CD4-positive, alpha-beta T cell treated with Interleukin-15 for 4 hours (primary cell): ENCODE measurements around the gene HCST.

Experiments used
- DNase-seq: peaks from one replicate; pipeline ENCODE4 v3.0.0-alpha.2; 2020; ENCODE audit warnings: low spot score

Gene HCST

DNA sequence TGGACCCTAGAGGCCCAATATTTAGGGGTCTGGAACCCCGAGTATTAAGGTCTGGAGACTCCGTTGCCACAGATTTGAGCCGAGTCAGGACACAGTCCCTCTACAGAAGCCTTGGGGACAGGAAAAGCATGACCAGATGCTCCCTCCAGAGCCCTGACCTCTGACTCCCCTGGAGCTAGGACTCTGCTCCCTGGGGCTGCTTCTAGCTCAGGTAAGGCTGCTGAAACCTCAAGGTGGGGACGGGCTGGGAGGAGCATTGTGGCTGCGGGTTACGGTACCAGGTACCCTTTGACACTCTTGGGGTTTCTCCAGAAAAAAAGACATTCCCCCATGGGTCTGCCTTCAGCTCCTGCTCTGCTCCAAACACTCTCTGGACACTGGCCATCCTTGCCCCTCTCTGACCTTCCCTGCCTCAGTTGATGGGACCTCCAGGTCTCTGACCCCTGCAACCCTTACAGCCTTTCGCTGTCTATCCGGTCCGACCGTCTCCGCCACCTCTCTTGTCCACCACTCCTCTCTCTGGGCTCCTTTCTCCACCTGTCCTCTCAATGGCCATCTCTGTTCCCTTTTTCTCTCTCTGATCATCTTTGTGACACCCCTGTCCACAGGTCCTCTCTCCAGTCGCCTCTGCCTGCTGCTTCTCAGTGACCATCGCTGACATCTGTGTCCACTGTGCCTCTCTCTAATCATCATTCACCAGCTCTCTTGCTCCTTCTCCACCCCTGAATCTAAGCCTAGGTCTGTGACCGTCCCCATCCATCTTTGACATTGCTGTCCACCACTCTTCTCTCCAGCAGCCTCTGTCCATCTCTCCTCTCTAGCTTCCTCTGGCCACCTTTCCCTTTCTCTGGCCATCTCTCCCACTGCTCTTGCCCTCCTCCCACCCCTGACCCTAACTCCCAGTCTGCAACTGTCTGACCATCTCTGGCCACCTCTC, 35.3 kb downstream of the HCST start:
- no peak for DNase-seq

DNA sequence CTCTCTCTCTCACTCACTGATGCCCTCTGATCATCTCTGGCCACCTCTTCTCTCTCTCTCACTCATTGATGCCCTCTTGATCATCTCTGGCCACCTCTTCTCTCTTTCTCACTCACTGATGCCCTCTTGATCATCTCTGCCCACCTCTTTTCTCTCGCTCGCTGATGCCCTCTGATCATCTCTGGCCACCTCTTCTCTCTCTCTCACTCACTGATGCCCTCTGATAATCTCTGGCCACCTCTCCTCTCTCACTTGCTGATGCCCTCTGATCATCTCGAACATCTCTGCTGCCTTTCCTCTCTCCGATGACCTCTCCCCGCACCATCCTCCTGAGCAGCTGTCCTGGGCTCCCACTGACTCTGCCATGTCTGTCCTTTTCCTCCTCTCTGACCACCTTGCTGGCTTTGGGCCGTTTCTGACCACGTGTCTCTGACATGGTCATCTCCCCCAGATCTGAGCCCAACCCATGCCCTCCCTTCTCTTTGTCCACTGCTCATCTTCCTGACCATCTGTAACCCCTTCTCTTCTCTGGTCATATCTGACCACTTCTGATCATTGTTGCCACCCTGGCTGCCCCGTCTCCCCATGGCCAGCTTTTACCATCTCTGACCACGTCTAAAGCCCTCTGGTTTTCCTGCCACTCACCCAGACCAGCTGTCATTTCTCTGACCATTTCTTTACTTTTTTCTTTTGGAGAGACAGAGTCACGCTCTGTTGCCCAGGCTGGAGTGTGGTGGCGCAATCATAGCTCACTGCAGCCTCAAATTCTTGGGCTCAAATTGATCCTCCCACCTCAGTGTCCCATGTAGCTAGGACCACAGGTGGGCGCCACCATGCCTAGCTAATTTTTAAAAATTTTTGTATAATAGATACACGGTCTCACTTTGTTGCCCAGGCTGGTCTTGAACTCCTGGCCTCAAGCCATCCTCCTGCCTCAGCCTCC, 36.2 kb downstream of the HCST start:
- DNase-seq, result no peak

DNA sequence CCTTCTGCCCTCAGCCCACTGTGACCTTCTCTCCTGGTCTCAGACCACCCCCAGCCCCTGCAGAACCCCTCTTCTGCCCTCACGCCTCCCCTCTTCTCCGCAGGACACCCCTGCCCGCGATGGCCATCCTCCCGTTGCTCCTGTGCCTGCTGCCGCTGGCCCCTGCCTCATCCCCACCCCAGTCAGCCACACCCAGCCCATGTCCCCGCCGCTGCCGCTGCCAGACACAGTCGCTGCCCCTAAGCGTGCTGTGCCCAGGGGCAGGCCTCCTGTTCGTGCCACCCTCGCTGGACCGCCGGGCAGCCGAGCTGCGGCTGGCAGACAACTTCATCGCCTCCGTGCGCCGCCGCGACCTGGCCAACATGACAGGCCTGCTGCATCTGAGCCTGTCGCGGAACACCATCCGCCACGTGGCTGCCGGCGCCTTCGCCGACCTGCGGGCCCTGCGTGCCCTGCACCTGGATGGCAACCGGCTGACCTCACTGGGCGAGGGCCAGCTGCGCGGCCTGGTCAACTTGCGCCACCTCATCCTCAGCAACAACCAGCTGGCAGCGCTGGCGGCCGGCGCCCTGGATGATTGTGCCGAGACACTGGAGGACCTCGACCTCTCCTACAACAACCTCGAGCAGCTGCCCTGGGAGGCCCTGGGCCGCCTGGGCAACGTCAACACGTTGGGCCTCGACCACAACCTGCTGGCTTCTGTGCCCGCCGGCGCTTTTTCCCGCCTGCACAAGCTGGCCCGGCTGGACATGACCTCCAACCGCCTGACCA, 37.2 kb downstream of the HCST start:
- no peak for DNase-seq

DNA sequence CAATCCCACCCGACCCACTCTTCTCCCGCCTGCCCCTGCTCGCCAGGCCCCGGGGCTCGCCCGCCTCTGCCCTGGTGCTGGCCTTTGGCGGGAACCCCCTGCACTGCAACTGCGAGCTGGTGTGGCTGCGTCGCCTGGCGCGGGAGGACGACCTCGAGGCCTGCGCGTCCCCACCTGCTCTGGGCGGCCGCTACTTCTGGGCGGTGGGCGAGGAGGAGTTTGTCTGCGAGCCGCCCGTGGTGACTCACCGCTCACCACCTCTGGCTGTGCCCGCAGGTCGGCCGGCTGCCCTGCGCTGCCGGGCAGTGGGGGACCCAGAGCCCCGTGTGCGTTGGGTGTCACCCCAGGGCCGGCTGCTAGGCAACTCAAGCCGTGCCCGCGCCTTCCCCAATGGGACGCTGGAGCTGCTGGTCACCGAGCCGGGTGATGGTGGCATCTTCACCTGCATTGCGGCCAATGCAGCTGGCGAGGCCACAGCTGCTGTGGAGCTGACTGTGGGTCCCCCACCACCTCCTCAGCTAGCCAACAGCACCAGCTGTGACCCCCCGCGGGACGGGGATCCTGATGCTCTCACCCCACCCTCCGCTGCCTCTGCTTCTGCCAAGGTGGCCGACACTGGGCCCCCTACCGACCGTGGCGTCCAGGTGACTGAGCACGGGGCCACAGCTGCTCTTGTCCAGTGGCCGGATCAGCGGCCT, 37.9 kb downstream of the HCST start:
- no peak for DNase-seq

DNA sequence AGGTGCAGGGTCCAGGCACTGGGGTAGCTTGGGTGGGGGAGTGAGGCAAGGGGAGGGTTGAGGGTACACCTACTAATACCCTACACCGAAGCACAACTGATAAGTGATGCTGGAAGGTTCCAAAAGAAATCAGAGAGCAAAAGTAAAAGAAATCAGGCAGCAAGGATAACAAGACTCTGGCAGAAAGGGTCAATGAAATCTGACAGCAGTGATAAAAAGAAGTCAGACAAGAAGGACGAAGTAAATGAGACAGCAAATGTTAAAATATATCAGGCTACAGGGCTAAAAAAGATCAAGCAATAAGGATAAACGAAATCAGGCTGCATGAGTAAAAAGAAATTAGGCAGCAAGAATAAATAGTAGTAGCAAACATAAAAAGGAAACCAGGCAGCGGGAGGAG, 38.5 kb downstream of the HCST start:
- DNase-seq, result no peak

DNA sequence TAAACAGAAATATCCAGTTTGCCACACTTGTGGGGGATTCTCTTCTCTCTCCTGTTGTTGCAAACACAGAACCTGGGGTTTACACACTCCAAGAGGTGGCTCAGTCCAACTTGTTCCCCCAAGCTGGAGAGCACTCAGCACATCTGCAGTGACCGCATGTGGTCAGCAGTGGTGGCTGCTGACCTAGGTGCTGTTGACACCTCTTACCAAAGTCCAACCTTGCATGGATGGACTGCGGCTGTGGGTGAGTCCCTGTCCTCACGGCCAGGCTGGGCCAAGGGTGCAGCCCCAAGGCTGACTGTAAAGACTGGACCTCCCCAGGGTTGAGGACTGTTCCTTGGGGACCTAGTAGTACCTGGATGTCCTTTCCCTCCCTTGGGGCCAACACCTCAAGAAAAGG, 39.9 kb downstream of the HCST start:
- DNase-seq, result no peak

DNA sequence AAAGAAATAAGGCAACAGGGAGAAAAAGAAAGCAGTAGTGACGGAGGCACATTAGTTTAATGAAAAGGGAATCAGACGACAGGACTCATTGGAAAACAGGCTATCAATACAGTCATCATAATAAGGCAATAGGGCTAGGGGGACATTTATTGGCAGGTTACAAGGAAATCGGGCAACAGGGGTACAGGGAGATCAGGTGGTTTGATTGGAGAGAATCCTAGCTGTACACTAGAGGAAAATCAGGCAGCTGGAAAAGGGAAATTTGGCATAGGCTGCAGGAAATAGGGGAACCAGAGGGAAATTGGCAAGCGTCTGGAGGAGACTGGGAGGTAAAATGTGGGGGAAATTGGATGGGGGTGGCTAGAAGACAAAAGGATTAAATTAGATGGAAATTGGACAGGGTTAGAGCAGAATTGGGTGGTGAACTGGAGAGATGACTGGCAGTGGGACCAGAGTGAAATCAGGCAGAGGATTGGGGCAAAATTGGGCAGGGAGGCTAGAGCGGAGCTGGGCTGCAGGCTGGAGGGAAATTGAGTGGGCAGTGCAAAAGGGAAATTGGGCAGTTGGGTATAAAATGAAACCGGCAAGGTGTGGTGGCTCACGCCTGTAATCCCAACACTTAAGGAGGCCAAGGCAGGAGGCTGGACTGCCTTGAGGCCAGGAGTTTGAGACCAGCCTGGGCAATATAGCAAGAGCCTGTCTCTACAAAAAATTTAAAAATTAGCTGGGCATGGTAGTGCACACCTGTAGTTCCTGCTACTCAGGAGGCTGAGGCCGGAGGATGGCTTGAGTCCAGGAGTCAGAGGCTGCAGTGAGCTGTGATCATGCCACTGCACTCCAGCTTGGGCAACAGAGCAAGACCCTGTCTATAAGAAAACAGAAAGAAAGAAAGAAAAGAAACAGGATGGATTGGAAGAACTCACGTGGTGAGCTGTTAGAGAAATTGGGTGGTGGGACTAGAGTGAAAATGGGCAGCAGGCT, 41.3 kb downstream of the HCST start:
- no peak for DNase-seq

DNA sequence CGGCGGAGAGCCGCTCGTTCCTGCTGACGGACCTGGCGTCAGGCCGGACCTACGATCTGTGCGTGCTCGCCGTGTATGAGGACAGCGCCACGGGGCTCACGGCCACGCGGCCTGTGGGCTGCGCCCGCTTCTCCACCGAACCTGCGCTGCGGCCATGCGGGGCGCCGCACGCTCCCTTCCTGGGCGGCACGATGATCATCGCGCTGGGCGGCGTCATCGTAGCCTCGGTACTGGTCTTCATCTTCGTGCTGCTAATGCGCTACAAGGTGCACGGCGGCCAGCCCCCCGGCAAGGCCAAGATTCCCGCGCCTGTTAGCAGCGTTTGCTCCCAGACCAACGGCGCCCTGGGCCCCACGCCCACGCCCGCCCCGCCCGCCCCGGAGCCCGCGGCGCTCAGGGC, 42.2 kb downstream of the HCST start:
- no peak for DNase-seq

DNA sequence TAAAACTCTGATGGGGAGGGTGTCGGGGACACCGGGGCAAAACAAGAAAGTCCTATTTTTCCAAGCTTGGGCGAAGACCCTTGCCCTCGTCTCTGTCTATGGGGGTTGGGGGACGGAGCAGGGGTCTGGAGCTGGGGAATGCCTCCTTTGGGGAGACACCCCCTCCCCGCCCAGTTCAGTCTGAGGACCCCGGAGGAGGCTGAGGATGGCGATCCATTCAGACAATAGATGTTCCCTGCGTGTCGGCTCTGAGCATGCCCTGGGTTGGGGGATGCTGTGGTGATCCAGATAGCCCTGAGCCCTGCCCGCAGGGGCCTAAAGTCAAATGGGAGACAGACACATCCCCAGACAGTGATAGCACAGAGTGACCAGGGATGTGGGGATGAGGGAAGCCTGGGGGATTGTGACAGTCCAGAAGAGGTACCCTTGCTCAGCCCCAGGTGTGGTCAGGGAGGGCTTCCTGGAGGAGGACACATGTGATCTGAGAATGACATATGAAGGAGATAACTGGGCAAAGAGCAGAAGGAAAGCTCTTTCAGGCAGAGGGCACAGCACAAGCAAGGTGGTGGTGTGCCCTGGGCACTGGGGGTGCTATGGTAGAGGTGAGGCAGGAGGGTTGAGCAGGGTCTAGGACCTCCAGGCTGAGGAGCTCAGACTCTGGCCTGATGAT, 42.9 kb downstream of the HCST start:
- no peak for DNase-seq

DNA sequence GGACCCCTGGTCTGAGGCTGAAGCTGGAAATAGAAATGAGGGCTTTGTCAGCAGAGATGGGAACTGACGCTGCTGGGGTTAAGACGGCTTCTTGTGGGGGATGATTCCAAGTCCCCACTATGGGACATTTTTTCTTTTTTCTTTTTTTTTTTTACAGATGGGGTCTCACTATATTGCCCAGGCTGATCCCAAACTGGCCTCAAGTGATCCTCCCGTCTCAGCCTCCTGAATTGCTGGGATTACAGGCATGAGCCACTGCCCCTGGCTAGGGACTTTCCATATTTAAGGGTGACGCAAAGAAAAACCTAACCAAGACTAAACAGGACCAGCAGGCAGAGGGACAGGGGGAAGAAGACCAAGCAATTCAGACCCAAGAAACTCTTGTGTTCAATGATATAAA, 43.9 kb downstream of the HCST start:
- DNase-seq, result no peak

DNA sequence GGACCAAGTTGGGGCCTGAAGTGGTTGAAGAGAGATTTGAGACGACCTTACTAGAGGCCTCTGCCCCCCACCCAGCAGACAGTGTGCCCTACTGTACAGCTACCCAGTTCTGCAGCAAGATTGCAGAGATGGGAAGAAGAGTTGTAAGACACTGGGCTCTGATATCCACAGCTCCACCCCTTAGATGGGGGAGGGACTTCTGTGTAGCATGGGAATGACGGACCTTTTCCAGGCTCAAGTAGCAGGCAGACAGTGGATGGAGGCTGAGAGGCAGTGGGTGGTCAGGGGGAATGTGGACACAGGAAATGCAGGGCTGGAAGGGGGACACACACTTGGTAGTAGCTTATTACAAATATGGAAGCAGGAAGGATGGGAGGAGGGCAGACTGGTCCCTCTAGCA, 46.8 kb downstream of the HCST start:
- DNase-seq, result no peak
